Activated CD8-positive, alpha-beta memory T cell treated with anti-CD3 and anti-CD28 coated beads, Interleukin-2, amount 50 U/mL, for 24 hours (primary cell): Measurements from ENCODE around the gene PLK2.

ENCODE experiments used
- DNase-seq: peaks from one replicate; pipeline ENCODE4 v3.0.0-alpha.2; 2020; ENCODE audit errors: extremely low read depth

Gene PLK2

DNA sequence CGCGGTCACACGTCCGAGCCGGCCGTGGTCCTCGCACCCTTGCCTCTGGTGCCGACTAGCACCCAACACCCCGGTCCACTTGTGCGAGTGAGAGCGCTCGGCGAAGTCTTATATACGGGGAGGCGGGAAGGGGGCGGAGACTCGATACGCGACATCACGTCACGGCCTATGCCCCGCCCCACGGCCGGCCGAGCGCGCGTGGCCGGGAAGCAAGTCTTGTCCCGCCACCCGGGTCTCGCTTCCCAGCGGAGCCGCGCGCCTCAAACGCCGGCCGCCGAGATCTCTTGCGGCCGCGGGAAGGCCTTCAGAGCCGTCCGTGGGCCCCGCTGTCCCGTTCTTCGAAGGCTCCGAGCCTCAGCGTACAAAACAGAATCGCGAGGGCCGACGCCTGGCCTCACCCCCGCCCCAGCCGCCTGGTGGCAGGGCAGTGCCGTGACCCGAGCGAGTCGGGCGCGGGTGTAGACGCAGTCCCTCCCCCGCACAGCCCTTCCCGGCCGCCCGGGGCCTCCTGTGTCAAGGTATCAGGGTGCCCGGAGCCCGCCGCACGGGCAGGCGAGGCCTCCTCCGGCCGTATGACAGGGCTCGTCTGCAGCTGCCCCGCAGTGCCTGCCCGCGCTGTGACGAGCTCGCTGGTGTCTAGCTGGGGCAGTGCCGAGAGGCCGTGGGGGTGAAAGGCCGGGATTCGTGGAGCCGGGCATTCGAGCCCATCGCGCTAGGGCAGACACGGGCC lies at the start of gene PLK2:
TSS of gene PLK2 (minus strand) at position 85 of the 730 bp plus-strand sequence. CDS start 127 bp downstream, outside the sequence.
- peak; percentile 58 for DNase-seq

DNA sequence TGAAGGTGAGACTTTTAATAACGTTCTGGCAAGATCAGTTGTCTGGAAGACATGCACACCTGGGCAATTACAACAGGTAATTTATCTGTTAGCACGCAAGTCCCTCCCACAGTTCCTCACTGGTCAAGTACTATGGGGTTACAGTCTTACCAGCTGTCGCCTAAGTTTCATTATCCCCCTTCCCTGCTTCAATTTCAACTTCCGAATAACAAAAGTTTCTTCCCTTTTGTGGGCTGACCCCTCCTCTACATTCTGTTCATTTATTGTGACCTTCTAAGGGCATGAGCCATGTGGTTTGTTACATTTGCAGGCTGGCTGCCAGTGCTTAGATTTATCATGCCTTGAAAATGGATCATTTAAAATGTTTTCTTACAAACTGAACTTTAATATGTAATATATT lies 47.8 kb upstream of the PLK2 start:
- no peak for DNase-seq

DNA sequence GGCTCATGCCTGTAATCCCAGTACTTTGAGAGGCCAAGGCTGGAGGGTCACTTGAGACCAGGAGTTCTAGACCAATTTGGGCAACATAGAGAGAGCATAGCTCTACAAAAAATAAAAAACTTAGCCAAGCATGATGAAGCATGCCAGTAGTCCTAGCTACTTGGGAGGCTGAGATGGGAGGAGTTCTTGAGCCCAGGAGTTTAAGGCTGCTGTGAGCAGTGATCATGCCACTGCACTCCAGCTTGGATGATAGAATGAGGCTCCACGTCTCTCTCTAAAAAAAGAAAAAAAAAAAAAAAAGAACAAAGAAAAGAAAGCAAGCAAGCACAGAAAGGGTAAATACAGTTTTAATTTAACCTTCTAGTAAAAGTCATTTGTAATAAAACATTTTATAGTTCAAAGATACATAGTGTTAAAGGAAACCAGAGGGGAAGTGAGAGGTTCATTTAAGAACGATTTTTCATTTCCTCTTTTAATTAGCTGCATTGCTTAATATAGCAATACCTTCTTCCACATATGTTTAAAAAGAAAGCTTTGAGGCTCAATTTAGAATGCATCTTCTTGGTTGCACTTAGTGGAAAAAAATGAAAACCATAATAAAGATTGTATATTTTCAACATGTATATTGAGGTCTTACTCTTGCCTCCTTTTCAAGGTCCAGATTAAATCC lies 46.2 kb upstream of the PLK2 start:
- no peak for DNase-seq

DNA sequence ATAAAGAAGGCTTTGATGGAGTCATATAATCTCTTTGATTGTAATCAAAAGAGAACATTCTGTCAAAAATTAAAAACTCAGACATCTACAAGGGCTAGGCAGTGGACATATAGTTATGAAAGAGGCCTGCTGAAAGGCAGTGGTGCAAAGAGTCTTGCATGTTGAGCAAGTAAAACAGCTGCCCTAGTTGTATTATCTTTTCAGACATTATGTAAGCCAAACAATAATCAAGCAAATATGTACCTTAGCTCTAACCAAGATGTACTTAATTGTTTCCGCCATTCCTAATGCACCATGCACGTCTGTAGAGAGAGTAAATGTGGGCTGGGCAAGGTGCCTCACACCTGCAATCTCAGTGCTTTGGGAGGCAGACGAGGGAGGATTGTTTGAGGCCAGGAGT lies 45.6 kb upstream of the PLK2 start:
- no peak for DNase-seq

DNA sequence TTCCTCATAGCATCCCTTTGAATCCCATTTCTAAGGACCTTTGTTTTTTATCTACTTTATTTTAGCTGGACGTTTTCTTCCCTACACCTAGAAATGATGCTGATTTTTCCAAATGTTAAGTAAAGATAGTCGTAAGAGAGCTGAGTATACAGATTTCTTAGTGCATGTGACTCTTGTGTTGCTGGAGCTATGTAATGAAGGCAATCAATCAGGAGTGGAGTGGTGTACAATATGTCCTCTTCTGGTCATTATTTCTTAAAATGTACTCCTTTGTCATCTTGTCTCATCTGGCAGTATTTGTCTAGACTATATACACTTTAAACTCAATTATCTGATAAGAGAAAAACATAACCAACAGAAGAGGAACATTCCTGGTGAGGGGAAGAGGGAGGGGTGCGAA lies 44.9 kb upstream of the PLK2 start:
- DNase-seq, result no peak

DNA sequence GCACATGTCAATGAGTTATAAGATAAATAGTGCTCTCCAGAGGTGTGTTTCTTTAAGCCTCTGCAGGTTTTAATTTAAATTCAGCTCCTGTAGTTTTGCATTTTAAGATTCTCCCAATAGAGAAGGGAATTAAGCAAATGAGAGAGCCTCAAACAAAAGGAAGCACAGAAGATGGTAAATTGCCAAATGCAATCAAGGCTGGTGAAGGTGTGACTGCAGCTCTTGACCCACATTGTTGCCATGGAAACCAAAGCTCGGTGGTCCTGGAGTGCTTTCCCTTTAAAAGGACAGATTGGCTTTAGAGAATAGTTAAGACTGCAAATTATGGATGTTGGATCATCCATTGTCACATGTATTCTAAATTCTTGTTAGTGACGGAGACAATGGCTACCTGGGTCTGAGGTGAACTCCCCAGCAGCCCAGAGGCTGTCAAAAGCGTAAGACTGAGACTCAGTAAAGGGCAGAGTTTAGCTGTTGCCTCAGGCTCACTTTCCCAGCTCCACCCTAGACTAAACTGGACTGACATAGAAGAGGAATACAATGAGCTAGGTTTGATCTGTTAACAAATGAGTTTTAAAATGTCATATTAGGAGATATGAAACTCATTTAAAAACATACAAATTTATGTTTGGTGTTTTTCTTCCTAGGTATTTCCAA lies 43.6 kb upstream of the PLK2 start:
- no peak for DNase-seq

DNA sequence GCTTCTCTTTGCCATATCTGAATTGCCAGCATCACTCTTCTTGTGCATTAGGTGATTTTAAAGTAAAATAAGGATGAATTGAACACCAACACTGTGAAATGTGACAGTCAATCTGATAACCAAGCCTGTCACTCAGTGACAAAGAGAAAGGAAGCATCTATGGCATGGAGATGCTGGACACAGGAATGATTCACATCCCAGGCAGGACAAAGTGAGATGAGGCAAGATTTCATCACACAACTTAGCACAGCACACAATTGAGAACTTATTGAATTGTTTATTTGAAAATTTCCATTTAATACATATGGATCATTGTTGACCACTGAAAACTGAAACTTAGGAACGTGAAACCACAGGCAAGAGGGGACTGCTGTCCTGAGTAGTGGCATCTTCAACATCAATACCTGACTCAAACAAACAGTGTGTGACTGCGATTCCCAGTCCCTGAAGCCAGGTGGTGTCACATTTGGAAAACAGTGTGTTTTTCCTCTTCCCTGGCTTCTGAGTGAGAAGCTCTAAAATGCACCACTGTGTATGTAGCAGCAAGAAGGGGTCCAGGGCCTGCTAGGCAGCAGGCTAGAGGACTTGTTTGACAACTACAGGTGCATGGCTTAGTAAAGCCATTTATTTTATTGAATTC lies 42.0 kb upstream of the PLK2 start:
- no peak for DNase-seq

DNA sequence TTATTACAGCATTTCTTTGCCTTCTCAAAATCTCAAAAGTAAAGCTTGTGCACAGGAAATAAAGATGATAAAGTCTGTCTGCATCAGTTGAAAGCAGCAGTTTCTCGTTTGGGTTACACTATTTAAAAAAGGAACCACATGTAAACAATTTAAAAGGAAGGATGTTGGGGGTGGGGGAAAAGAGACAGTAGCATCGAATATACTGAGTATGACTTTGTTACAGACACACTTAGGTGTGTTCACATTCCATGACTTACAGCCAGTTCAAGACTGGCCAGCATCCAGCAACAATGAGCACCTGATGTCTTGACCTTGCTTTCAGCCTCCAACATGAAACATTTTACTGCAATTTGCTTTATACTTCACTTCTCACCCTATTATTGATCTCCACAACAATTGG lies 40.1 kb upstream of the PLK2 start:
- no peak for DNase-seq

DNA sequence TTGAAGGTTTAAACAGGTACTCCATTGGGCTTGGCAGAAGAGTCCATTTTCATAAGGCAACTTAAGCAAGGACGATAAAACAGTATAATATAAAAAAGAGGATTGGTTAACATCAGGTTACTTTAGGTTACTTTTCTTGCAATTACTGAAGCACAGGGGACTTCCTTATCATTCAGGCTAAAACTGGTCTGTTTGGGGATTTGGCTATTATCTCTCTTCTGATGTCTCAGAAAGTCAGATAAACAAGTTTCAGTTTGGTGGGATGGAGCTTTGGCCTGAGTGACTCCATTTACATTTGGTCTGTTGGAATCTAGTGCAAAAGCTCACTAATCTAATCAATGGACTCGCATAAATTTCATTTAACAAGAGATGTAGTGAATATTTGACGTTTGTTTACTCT lies 39.3 kb upstream of the PLK2 start:
- no peak for DNase-seq

DNA sequence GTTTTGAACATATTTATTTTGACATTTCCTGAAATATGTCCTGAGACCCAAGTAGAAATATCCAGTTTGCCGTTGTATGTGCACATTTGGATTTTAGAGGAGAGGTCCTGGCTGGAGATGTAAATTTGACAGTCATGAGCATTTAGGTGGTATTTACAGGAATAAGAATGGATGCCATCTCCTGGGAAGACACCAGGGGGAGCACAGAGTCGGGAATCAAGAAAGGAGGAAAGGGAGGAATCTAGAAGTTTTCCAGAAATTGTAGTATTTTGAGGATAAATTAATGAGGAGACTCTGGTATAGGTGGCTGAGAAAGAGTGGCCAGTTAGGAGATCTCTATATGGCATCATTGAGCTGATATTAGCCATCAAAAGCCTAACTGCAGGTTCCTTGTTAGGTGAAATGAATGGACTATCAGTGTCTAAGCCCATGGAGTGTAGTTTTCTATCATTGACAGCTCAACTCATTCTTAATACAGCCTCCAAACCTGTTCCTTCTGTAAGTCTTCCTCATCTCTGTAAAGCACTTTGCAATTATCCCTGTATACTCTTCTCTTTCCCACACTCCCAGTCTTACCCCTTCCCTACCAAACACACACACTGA lies 38.6 kb upstream of the PLK2 start:
- DNase-seq, result no peak

DNA sequence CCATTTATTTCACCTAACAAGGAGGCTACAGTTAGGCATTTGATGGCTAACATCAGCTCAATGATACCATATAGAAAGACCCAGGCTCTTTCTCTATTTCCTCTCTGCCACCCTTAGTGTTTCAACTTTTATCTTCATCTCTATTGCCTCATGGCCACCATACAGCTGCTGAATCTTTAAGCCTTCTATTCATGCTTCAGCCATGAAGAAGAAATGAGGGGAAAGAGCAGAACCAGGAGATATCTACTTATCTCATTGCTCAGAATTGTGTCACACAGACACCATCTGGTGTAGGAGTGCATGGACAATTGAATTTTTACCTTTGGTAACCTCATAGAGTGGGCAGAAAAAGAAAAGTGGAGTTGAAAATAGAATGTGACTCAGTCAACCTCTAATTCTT lies 38.0 kb upstream of the PLK2 start:
- DNase-seq, result no peak

DNA sequence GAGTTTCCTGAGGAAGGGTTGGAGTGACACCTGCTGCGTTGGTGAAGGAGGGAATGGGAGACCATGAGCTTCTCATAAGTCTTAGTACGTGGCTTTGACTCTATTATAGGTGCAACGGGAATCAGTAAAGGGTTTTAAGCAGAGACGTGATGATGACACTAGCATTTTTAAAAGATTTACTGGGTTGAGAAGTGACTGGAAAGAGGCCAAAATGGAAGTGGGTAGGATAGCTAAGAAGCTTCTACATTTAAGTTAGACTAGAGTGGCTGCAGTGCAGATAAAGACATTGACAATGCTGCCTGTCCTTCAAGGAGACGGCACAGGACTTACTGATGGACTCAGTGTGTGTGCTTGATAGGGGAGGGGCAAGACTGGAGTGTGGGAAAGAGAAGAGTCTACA lies 37.5 kb upstream of the PLK2 start:
- DNase-seq, result no peak

DNA sequence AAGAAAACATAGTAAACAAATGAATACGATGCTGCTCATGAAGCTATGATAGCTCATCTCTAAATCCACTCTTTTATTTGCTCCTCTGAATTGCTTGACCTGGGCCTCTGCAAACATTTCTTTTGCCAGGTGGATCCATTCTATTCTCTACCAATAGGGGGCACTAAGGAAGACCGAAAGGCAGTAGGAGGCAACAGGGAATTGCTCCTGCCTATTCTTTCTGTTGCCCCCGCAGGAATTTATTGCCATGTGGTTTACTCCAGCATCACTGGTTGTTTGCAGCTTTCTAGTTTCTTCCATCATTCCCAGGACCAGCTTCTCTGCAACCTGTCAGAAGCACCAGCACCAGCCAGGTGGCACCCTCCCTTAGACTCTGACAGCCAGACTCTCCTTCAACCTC lies 36.6 kb upstream of the PLK2 start:
- no peak for DNase-seq

DNA sequence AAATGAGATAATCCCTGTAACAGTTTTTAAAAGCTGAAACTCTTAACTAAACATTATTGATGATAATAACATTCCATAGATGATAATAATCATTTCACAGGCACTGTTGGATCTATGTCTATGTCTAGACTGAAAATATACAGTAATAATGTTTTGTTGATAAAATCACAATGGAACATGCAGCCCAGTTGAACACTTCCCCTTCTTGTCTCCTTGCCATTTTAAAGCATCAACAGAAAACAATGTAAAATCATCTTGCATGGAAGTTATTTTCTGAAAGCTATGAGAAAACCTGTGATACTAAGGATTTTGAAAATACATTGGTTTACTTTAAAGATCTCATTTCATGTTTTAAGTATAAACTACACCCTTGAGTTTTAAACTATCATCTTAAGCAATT lies 33.3 kb upstream of the PLK2 start:
- no peak for DNase-seq

DNA sequence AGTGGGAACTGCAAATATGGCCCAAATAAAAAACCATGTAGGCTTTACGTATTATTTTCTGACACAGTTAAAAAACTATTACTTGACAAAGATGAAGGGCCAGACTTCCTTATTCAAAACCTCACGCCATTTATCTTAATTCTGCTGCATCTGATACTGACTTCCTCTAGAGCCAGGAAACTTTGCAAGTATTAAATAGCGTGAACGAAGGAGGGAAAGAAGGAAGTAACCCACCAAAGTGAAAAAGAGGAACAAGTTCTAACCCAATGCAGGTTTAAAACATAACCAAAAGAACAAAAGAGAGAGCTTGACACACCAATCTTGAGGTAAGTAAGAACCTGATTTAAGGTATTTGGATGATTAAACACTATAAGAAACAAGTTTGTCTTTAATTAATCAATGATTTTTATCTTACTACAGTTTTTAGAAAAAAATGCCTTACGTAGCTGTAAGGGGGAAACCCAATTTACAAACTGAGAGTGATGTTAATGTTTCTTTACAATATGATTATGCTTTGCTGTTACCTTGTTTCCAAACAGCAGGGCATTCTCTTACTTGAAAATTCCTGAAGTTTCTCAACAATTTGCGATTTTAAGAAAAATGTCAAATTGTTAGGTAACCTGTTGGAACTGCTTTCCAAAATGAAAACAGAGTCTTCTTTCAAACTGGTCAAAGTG lies 31.5 kb upstream of the PLK2 start, which contains the start of gene GAPT:
TSS of gene GAPT (plus strand) at position 220 of the 677 bp plus-strand sequence. CDS start 3,102 bp downstream, outside the sequence.
- no peak for DNase-seq

DNA sequence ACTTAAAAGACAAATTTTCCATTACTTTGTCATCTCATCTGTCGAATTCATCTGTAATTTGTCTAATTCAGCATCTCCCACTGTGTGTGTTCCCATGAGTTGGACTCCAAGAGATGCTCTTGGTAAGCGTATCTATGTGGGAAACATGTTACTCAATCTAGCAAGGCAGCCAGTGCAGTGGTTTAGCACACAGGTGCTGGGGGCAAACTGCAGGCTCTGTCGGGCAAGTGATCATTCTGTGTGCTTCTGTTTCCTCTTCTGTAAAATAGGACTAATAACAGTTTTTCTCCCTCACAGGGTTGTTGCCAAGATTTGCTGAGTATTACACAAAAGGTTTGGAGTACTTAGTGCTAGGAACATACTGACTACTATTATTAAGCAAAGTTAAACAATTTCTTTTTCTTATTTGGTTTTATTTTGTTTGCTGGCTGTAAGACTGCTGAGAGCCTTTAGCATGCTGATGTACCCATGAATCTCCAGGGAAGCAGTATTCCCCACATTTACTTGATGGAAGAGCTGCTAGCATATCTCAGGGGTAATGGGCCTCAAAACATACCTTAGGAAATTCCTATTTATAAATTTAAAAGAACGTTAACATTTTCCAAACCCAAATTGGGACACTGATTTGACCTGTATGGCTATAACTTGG lies 30.6 kb upstream of the PLK2 start:
- DNase-seq, result no peak

DNA sequence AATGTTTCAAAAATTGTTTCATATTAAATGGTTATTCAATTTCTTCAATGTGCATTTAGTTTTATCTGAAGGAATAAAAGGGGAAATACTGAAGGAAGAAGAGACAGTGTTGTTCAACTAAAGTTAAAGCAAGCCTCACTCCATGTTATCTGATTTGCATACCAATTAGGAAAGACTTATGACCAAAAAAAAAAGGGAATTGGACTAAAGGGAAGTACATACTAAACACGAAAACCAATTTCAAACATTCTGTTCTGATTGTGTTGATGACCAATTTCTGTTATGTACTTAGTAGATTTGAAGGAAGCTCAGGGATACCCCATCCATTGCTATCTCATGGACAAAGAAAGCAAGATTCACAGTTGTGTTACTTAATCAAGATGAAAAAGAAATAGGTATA lies 26.4 kb upstream of the PLK2 start:
- no peak for DNase-seq

DNA sequence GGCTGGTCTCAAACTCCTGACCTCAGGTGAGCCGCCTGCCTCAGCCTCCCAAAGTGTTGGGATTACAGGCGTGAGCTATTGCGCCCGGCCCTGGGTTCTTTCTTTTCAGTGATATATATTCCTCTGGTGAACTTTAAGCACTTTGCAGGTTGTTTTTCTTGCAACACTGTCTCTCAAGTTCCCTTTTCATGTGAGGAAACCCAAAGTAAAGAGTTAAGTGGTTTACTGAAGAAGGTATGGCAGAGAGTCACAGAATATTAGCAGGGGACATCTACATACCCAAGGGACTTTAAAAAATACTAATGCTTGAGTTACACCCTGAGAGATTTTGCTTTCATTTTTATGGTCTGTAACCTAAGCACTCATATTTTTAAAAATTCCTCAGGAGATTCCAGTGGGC lies 24.6 kb upstream of the PLK2 start:
- DNase-seq, result no peak

DNA sequence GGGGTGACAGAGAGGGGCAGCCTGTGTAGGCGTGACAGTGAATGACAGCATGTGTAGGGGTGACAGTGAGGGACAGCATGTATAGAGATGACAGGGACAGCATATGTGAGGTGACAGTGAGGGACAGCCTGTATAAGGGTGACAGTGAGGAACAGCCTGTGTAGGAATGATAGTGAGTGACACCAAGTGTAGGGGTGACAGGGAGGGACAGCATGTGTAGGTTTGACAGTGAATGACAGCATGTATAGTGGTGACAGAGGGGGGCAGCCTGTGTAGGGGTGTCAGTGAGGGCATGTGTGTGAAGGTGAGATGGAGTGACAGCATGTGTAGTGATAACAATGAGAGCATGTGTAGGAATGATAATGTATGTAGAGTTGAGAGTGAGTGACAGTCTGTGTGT lies 22.6 kb upstream of the PLK2 start:
- DNase-seq, result no peak

DNA sequence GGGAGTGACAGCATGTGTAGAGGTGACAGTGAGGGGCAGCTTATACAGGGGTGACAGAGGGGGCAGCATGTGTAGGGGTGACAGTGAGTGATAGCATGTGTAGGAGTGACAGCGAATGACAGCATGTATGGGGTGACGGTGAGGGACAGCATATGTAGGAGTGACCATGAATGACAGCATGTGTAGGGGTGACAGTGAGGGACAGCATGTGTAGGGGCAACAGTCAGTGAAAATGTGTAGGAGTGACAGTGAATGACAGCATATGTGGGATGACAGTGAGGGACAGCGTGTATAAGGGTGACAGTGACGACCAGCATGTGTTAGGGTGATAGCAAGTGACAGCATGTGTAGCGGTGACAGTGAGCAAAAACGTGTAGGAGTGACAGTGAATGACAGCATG lies 21.9 kb upstream of the PLK2 start:
- no peak for DNase-seq

DNA sequence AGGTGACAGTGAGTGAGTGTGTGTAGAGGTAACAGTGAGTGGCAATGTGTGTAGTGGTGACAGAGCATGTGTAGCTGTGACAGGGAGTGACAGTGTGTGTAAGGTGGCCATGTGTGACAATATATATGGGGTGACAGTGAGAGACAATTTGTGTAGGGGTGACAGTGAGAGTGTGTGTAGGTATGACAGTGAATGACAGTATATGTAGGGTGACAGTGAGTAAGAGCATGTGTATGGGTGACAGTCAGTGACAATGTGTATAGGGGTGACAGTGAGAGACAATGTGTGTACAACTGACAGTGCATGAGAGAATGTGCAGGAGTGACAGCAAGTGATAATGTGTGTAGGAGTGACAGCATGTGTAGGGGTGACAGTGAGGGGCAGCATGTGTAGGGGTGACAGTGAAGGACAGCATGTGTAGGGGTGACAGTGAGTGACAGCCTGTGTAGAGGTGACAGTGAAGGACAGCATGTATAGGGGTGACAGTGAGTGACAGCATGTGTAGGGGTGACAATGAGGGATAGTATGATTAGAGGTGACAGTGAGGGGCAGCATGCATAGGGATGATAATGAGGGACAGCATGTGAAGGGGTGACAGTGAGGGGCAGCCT lies 21.3 kb upstream of the PLK2 start:
- no peak for DNase-seq
